Activated CD4-positive, alpha-beta T cell treated with anti-CD3 and anti-CD28 coated beads, Interleukin-2, amount 50 U/mL, for 48 hours (primary cell): ENCODE results near the gene B4GALNT4.
"Not testable (repeated sequence)": the region's sequence is repeated elsewhere in the genome, so short reads cannot be mapped to it uniquely, and the experiment has no call there.

ENCODE experiments used
- DNase-seq, 2 experiments: peaks; one replicate each; pipeline ENCODE4 v3.0.0-alpha.2; 2020

Gene B4GALNT4, protein sequence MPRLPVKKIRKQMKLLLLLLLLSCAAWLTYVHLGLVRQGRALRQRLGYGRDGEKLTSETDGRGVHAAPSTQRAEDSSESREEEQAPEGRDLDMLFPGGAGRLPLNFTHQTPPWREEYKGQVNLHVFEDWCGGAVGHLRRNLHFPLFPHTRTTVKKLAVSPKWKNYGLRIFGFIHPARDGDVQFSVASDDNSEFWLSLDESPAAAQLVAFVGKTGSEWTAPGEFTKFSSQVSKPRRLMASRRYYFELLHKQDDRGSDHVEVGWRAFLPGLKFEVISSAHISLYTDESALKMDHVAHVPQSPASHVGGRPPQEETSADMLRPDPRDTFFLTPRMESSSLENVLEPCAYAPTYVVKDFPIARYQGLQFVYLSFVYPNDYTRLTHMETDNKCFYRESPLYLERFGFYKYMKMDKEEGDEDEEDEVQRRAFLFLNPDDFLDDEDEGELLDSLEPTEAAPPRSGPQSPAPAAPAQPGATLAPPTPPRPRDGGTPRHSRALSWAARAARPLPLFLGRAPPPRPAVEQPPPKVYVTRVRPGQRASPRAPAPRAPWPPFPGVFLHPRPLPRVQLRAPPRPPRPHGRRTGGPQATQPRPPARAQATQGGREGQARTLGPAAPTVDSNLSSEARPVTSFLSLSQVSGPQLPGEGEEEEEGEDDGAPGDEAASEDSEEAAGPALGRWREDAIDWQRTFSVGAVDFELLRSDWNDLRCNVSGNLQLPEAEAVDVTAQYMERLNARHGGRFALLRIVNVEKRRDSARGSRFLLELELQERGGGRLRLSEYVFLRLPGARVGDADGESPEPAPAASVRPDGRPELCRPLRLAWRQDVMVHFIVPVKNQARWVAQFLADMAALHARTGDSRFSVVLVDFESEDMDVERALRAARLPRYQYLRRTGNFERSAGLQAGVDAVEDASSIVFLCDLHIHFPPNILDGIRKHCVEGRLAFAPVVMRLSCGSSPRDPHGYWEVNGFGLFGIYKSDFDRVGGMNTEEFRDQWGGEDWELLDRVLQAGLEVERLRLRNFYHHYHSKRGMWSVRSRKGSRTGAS

DNA sequence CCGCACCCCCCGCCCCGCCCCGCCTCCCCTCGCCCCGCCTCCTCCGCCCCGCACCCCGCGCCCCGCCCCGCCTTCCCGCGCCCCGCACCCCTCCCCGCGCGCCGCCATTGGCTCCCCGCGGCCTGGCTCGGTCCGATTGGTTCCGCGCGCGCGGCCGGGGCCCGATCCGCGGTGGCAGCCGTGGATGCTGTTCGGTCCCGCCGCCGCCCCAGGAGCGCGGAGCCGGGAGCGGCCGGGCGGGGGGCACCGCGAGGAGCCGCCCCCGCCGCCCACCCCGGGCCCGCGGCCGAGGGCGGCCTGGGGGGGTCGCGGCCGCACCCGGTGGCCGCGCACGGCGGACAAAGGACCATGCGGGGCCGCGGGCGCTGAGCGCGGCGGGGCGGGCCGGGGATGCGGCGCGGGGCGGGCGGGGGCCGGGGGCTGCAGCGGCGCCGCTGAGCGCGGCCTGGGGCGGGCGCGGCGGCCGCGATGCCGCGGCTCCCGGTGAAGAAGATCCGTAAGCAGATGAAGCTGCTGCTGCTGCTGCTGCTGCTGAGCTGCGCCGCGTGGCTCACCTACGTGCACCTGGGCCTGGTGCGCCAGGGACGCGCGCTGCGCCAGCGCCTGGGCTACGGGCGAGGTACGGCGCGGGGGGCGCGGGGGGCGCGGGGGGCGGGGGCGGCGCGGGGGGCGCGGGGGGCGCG, at the start of gene B4GALNT4:
TSS of gene B4GALNT4 (plus strand) at position 164 of the 683 bp plus-strand sequence. CDS start at position 469, 305 bp downstream.
- peak; percentile 26 to 33 for DNase-seq

GRCh38 chr11:319888-320273, 49.4 kb upstream of the B4GALNT4 start:
- DNase-seq, result not testable (repeated sequence)

GRCh38 chr11:324156-324555, 45.1 kb upstream of the B4GALNT4 start:
- DNase-seq, result no peak

DNA sequence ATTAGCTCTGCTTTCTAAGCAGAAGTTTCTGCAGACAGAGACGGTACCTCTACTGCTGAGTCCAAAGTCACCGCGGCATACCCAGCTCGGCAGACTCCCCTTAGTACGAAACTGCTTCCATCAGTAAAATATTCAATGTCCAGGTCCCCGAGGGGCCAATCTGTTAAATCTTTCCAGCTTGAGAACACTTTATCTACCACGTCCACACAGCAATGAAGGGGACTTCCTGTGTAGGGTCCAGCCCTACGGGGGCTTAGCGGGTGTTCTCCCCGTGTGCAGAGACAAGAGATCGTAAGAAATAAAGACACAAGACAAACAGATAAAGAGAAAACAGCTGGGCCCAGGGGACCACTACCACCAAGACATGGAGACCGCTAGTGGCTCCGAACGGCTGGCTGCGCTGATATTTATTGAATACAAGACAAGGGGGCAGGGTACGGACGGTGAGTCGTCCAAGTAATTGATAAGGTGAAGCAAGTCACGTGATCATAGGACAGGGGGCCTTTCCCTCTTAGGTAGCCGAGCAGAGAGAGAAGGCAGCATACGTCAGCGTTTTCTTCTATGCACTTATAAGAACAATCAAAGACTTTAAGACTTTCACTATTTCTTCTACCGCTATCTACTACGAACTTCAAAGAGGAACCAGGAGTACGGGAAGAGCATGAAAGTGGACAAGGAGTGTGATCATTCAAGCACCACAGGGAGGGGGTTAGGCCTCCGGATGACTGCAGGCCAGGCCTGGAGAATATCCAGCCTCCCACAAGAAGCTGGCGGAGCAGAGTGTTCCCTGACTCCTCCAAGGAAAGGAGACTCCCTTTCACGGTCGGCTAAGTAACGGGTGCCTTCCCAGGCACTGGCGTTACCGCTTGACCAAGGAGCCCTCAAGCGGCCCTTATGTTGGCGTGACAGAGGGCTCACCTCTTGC, 44.4 kb upstream of the B4GALNT4 start:
- not testable (repeated sequence) for DNase-seq

DNA sequence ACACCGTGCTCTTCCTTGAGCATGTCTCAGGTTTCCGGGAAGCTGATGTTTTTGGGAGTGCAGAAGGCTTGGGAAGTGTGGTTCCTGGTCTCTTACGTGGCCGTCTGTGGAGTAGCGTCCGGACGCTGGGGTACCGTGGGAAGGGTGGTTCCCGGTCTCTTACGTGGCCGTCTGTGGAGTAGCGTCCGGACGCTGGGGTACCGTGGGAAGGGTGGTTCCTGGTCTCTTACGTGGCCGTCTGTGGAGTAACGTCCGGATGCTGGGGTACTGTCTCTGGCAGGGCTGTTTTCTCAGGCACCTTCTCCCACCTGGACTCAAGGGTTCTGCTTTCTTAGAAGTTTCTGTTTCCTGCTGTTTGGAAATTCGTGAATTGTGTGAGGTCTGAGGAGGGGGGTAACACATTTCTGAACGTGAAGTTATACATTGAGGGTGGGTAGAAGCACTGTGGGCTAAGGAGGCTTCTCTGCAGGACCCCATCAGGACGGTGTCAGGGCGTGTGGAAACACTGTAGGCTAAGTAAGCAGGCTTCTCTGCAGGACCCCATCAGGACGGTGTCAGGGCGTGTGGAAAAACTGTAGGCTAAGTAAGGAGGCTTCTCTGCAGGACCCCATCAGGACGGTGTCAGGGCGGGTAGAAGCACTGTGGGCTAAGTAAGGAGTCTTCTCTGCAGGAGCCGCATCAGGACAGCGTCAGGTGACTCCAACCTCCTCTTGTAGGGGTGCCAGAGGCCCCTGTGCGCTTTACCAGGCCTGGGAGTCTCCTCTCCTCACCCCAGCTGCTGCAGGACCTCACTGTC, 43.3 kb upstream of the B4GALNT4 start:
- no peak for DNase-seq

DNA sequence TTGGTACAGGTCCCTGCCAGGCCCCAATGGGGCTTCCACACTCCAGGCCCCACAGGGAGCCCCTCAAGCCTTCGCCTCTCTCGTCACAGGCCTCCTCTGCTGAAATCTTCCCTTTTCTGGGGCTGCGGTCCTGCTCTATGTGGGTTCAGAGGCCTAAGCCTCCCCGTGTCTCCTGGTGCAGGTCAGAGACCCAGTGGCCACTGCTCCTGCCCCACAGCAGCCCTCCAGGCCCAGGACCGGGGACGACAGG, 42.8 kb upstream of the B4GALNT4 start:
- no peak for DNase-seq

- peak; percentile 74 to 81 for DNase-seq
These were observed 42.3 kb upstream of the B4GALNT4 start for GRCh38 chr11:326842-327580.

DNA sequence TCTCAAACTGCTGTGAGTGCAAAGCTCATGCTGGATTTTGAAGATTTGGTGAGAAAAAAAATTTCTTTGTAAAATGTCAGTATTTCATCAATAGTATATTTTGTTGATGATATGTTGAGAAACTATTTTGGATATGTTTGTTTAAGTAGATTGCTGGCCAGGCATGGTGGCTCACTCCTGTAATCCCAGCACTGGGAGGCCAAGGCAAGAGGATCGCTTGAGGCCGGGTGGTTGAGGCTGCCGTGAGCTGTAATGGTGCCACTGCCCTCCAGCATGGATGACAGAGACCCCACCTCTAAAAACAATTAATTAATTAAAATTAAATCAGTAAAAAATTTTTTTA, 41.7 kb upstream of the B4GALNT4 start:
- DNase-seq, result no peak

GRCh38 chr11:328012-328411, 41.3 kb upstream of the B4GALNT4 start:
- DNase-seq, result no peak

- DNase-seq, result not testable (repeated sequence)
These were observed 40.7 kb upstream of the B4GALNT4 start for GRCh38 chr11:328516-329100.

- DNase-seq, result no peak
These were observed 39.4 kb upstream of the B4GALNT4 start for GRCh38 chr11:329886-330253.

- DNase-seq, result no peak
These were observed 39.0 kb upstream of the B4GALNT4 start for GRCh38 chr11:330307-330693.

DNA sequence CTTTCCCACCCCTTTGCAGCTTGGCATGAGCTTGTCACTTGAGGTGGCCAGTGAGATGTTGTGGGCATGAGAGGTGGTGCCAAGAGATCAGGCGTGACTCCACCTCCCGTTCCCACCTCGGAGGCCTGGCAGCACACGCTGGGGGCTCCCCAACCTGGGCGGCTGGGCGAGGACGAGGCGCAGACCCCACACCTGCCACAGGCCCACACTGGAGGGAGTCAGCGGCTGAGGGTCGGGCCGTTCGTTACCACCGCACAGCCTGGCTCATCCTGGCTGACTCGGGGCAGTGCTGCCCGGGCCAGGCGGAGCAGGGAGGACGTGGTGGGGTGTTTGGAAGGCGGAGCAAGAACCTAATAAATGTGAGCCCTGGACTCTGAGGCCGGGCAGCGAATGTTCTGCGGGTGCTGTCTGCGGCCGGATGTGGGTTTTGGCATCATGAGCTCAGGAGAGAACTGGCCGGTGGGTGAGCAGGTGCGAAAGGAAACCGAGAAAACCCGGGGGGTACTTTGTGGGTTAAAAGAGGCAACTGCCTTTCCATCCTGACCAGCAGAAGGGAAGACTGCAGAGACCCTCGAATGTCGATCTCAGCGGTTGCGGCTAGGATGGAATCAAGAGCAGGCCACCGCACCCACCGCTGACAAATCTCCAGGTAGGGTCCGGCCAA, 38.5 kb upstream of the B4GALNT4 start:
- DNase-seq, result no peak

GRCh38 chr11:331358-332060, 37.8 kb upstream of the B4GALNT4 start:
- DNase-seq, result no peak

GRCh38 chr11:332651-333480, 36.4 kb upstream of the B4GALNT4 start:
- DNase-seq, result no peak

DNA sequence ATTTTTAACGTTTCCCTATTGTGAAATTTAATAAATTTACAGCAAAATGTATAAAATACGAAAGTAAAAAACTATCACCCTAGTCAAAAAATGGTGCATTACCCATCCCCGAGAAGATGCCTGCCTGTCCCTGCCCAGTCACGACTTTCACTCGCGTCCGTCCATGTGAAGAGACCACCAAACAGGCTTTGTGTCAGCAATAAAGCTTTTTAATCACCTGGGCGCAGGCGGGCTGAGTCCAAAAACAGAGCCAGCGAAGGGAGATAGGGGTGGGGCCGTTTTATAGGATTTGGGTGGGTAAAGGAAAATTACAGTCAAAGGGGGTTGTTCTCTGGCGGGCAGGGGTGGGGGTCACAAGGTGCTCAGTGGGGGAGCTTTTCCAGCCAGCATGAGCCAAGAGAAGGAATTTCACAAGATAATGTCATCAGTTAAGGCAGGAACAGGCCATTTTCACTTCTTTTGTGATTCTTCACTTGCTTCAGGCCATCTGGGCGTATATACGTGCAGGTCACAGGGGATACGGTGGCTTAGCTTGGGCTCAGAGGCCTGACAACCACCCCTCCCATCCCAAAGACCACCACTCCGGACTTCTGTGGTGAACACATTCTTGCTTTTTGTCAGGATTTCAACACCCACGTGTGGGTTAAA, 35.6 kb upstream of the B4GALNT4 start:
- not testable (repeated sequence) for DNase-seq

- DNase-seq, result no peak
These were observed 34.9 kb upstream of the B4GALNT4 start for GRCh38 chr11:334264-334994.
